ENCODE results near the gene GPRC5C. TPM values are rescaled to one million over a fixed set of nuclear protein-coding genes. Genes with fewer than 3 reads are reported as not detected.

Gene GPRC5C
- 0.30 TPM in 1 of 2 replicates, not detected in the other for total RNA-seq

GRCh38 chr17:74431568-74432423, at the start of gene GPRC5C:
GPRC5C (plus strand) TSS chr17:74432088; CDS start chr17:74439777, 7,689 bp downstream.

GRCh38 chr17:74466111-74466827, 34.4 kb downstream of the GPRC5C start, which contains the start of gene CD300A:
CD300A (plus strand) TSS chr17:74466634; CDS start chr17:74466704, 70 bp downstream.

Other genes starting within 250 kb of the GPRC5C start
- gene RPL38, start 228.4 kb upstream of the GPRC5C start, total RNA-seq = 443 and 550 TPM in 2 replicates
- gene TTYH2, start 218.5 kb upstream of the GPRC5C start, total RNA-seq = 0.20 and 0.25 TPM in 2 replicates
- not detected in 2 replicates for gene DNAI2, start 157.9 kb upstream of the GPRC5C start, total RNA-seq
- gene KIF19, start 105.9 kb upstream of the GPRC5C start, total RNA-seq = 4.9 and 5.0 TPM in 2 replicates
- gene BTBD17, start 70.2 kb upstream of the GPRC5C start, total RNA-seq = not detected in 2 replicates
- gene GPR142, start 64.6 kb upstream of the GPRC5C start, total RNA-seq = not detected in 2 replicates
- not detected in 2 replicates for gene CD300A, start 34.5 kb downstream of the GPRC5C start, total RNA-seq
- not detected in 2 replicates for gene CD300LB, start 99.4 kb downstream of the GPRC5C start, total RNA-seq
- gene CD300C, start 114.0 kb downstream of the GPRC5C start, total RNA-seq = not detected in 2 replicates
- not detected in 2 replicates for gene CD300H, start 135.4 kb downstream of the GPRC5C start, total RNA-seq
- not detected in 2 replicates for gene CD300LD, start 160.2 kb downstream of the GPRC5C start, total RNA-seq
- not detected in 2 replicates for gene CD300E, start 191.7 kb downstream of the GPRC5C start, total RNA-seq